K562 (cell line): Measurements from ENCODE around the gene BTAF1. TPM values are rescaled to one million over a fixed set of nuclear protein-coding genes. Genes with fewer than 3 reads are reported as not detected.

Experiments used
- ARID2 ChIP-seq: fragments of 450-650 bp; IDR thresholded peaks from 2 replicates; pipeline ENCODE4 v1.6.1; 2017; ENCODE audit warnings: antibody characterized with exemption, mild to moderate bottlenecking
- E2F8 ChIP-seq: fragments of 450-650 bp; IDR thresholded peaks from 2 replicates; pipeline ENCODE4 v1.7.1; 2018; ENCODE audit warnings: mild to moderate bottlenecking, low read depth; ENCODE audit not compliant: partially characterized antibody
- MAZ ChIP-seq, 2 experiments: fragments of 450-650 bp in 1 of 2; sonication (generic) in 1 of 2; formaldehyde crosslinking; IDR thresholded peaks in 1 of 2; conservative IDR thresholded peaks in 1 of 2; 2 replicates each; pipeline versions ENCODE4 v1.4.0 to v1.5.0; 2020; ENCODE audit warnings: mild to moderate bottlenecking in 1 of 2, missing genetic modification reagents in 1 of 2
- POLR2H ChIP-seq: IDR thresholded peaks from 2 replicates; pipeline ENCODE4 v1.6.1; 2016; ENCODE audit warnings: missing genetic modification characterization, low read depth, mild to moderate bottlenecking, control low read depth, missing compliant biosample characterization, moderate library complexity
- RNF219 ChIP-seq: fragments of 250-450 bp; sonication (Bioruptor Pico); IDR thresholded peaks from 2 replicates; pipeline ENCODE4 v1.5.0; 2022; ENCODE audit warnings: mild to moderate bottlenecking
- SIN3B ChIP-seq: fragments of 450-650 bp; IDR thresholded peaks from 2 replicates; pipeline ENCODE4 v1.6.1; 2017; ENCODE audit warnings: low read depth, mild to moderate bottlenecking, moderate library complexity
- SREBF1 ChIP-seq: fragments of 150-350 bp; IDR thresholded peaks from 2 replicates; pipeline ENCODE4 v1.6.1; 2014; ENCODE audit warnings: antibody characterized with exemption, low read depth, low read length, borderline replicate concordance
- TCFL5 ChIP-seq: fragments of 250-450 bp; sonication (Bioruptor Pico); conservative IDR thresholded peaks from 2 replicates; pipeline ENCODE4 v1.6.1; 2021; ENCODE audit warnings: mild to moderate bottlenecking, moderate library complexity, matching md5 sums
- XRCC3 ChIP-seq: fragments of 450-650 bp; IDR thresholded peaks from 2 replicates; pipeline ENCODE4 v1.6.1; 2017; ENCODE audit warnings: mild to moderate bottlenecking, moderate library complexity
- ZBTB7A ChIP-seq: IDR thresholded peaks from 2 replicates; pipeline ENCODE4 v1.6.1; 2011; ENCODE audit warnings: low read depth, mild to moderate bottlenecking, low read length, moderate library complexity, borderline replicate concordance; ENCODE audit not compliant: control insufficient read depth
- ZMIZ1 ChIP-seq, 2 experiments: fragments of 150-350 bp in 1 of 2; IDR thresholded peaks; 2 replicates each; pipeline ENCODE4 v1.6.1; 2012 to 2016; ENCODE audit warnings: low read depth in 2 of 2, low read length in 2 of 2, mild to moderate bottlenecking in 1 of 2, moderate library complexity in 1 of 2
- ZNF609 ChIP-seq: sonication (generic); formaldehyde crosslinking; IDR thresholded peaks from 2 replicates; pipeline ENCODE4 v1.8.1; 2023; ENCODE audit warnings: missing genetic modification reagents, mild to moderate bottlenecking, borderline replicate concordance
- polyA plus RNA-seq, 8 experiments: library from polyadenylated mRNA; depleted of rRNA in 4 of 8; stranded (reverse) in 5 of 8; unstranded in 3 of 8; fragments of >200 nt; fragmentation: Nextera tagmentation in 2 of 8; fragmentation: Illumina TruSeq in 1 of 8; extraction: Ambion mirVana in 2 of 8; extraction: Trizol in 1 of 8; gene quantifications; 2 replicates each; pipeline versions ENCODE4 v1.2.1 to v1.2.3, GENCODE V29; 2011 to 2014; ENCODE audit warnings: inconsistent platforms in 1 of 8, missing spikeins in 1 of 8
- total RNA-seq, 7 experiments: library from RNA; depleted of rRNA in 6 of 7; stranded (reverse); fragments of >200 nt in 6 of 7; fragmentation: Illumina TruSeq in 2 of 7; extraction: Trizol in 2 of 7; gene quantifications; 2 replicates each; pipeline versions ENCODE4 v1.2.1 to v1.2.3, GENCODE V29; 2011 to 2021; ENCODE audit warnings: low replicate concordance in 1 of 7

The BTAF1 gene
- total and polyA plus RNA-seq, 9 of the 15 experiments (the other 6 are each of a cell fraction or from before 2014, with no cell fraction given) = 6.6 to 70.7 (median 30.5) TPM

GRCh38 chr10:91908337-91909116, 15.0 kb upstream of the BTAF1 start (continued):
- no peak for TF ChIP-seq ZMIZ1 (IDR thresholded peaks at IDR 0.05; ENCODE audit: low read depth in 2 of 2, low read length in 2 of 2)
- TF ChIP-seq ZNF609 (CRISPR knock-in tag) = no peak
- TF ChIP-seq SREBF1 = no peak
- no peak for TF ChIP-seq TCFL5
- TF ChIP-seq XRCC3 = no peak
- TF ChIP-seq ZBTB7A = 0 out of 2 replicates have a peak, but pooled peaks have one; percentile 9
- no peak for TF ChIP-seq E2F8
- TF ChIP-seq MAZ (CRISPR knock-in tag; conservative IDR thresholded peaks at IDR 0.05 in 1 of 2, IDR thresholded peaks at IDR 0.05 in 1 of 2) = peak; percentile 46 to 58; a peak in 3 of 4 replicates
- TF ChIP-seq POLR2H (tag) = no peak
- no peak for TF ChIP-seq RNF219
- TF ChIP-seq SIN3B = peak; percentile 66; the same call in 1 of the 2 replicates
- TF ChIP-seq ARID2 = no peak
